GM23338 (cell line): ENCODE data around the gene GALNT13. TPM values are rescaled to one million over a fixed set of nuclear protein-coding genes. Genes with fewer than 3 reads are reported as not detected.

ENCODE experiments used
- CREB1 ChIP-seq: fragments of 250-450 bp; sonication (Bioruptor Pico); IDR thresholded peaks from 2 replicates; pipeline ENCODE4 v1.5.0; 2020; ENCODE audit warnings: low read depth, mild to moderate bottlenecking, moderate library complexity
- ETS1 ChIP-seq: IDR thresholded peaks from 2 replicates; pipeline ENCODE4 v1.6.1; 2016; ENCODE audit warnings: antibody characterized with exemption
- EZH2 ChIP-seq: fragments of 200-600 bp; sonication (generic); IDR thresholded peaks from one replicate; pipeline ENCODE4 v1.8.0; 2017; ENCODE audit warnings: antibody characterized with exemption, mild to moderate bottlenecking, low read depth; ENCODE audit not compliant: unreplicated experiment
- EZH2phosphoT487 ChIP-seq: fragments of 200-600 bp; sonication (generic); IDR thresholded peaks from one replicate; pipeline ENCODE4 v1.8.1; 2018; ENCODE audit warnings: antibody characterized with exemption; ENCODE audit not compliant: unreplicated experiment
- JUNB ChIP-seq: IDR thresholded peaks from one replicate; pipeline ENCODE4 v1.6.1; 2016; ENCODE audit warnings: antibody characterized with exemption; ENCODE audit not compliant: unreplicated experiment
- POLR2AphosphoS5 ChIP-seq: IDR thresholded peaks from 2 replicates; pipeline ENCODE4 v1.6.1; 2016; ENCODE audit warnings: antibody characterized with exemption, low read depth
- REST ChIP-seq: IDR thresholded peaks from one replicate; pipeline ENCODE4 v1.6.1; 2018; ENCODE audit warnings: antibody characterized with exemption; ENCODE audit not compliant: unreplicated experiment
- STAT1 ChIP-seq: IDR thresholded peaks from one replicate; pipeline ENCODE4 v1.6.1; 2016; ENCODE audit warnings: antibody characterized with exemption; ENCODE audit not compliant: unreplicated experiment
- ZNF114 ChIP-seq: fragments of 250-450 bp; sonication (Bioruptor Pico); IDR thresholded peaks from 2 replicates; pipeline ENCODE4 v1.5.0; 2020; ENCODE audit warnings: mild to moderate bottlenecking, moderate library complexity
- ZNF331 ChIP-seq: fragments of 250-450 bp; sonication (Bioruptor Pico); IDR thresholded peaks from 2 replicates; pipeline ENCODE4 v1.5.0; 2020; ENCODE audit warnings: low read depth, mild to moderate bottlenecking, moderate library complexity
- ZNF462 ChIP-seq: fragments of 250-450 bp; sonication (Bioruptor Pico); IDR thresholded peaks from 2 replicates; pipeline ENCODE4 v1.5.0; 2020; ENCODE audit warnings: mild to moderate bottlenecking, moderate library complexity
- polyA plus RNA-seq: library from polyadenylated mRNA; unstranded; fragments of >200 nt; fragmentation: Nextera tagmentation; extraction: Ambion mirVana; gene quantifications from 2 replicates; pipeline ENCODE4 v1.2.1, GENCODE V29; 2016
- total RNA-seq: library from RNA; depleted of rRNA; stranded (reverse); fragments of >200 nt; shearing (Covaris generic); gene quantifications from 2 replicates; pipeline ENCODE4 v1.2.3, GENCODE V29; 2014

GALNT13 gene
- total and polyA plus RNA-seq, 2 experiments from 2014 or later, result 3.5 to 5.2 TPM

GRCh38 chr2:154046493-154046892, 174.8 kb downstream of the GALNT13 start (continued):
- TF ChIP-seq ZNF462, result no peak
- no peak for TF ChIP-seq REST
- no peak for TF ChIP-seq JUNB
- no peak for TF ChIP-seq CREB1
- TF ChIP-seq EZH2, result no peak
- TF ChIP-seq POLR2AphosphoS5, result no peak
- TF ChIP-seq EZH2phosphoT487, result no peak
- no peak for TF ChIP-seq ETS1
- no peak for TF ChIP-seq ZNF331 (CRISPR knock-in tag)
- no peak for TF ChIP-seq ZNF114 (CRISPR knock-in tag)
- no peak for TF ChIP-seq STAT1
